HG03097 (cell line): ENCODE results near the gene CFAP298.
A peak's percentile ranks its signal among the peaks of the same experiment; 100 is the strongest.
"Not testable (repeated sequence)": the region's sequence is repeated elsewhere in the genome, so short reads cannot be mapped to it uniquely, and the experiment has no call there.

Source experiments
- ATAC-seq: cut with Tn5 transposase; IDR thresholded peaks from one replicate; pipeline ENCODE4 v1.9.1; 2021; ENCODE audit not compliant: unreplicated experiment, low FRiP score

The CFAP298 gene

GRCh38 chr21:32569261-32570230, 42.6 kb downstream of the CFAP298 start:
- ATAC-seq = peak; percentile 76

- no peak for ATAC-seq
Observed at GRCh38 chr21:32567626-32568025, 44.6 kb downstream of the CFAP298 start.

DNA sequence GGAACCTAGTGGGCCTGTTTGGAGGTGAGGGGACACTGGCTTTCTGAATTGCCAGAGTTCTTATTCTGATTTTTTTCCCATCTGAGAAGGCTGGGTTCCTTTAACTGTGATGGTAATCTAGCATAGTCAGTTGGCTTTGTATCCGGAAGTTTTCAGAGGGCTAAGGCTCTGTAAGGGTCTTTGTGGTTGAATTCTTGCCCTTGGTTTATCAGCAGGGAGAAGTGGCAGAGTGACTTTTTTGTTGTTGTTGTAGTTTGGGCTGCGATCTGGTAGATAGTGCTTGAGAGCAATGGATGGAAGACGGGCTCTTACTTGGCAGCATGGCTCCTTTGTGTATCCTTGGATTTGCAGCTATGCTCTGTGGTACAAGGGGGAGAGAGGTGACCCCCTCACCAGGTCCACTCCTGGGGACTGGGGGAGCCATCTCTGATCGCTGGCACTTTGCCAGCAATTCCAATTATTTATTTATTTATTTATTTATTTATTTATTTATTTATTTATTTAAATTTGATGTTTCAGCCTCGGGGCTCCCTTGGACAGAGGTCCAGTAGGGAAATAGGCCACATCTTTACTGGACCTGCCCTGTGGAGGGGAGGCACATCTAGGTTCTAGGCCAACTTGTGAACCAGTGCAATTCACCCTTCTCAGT, 45.3 kb downstream of the CFAP298 start:
- ATAC-seq = no peak

GRCh38 chr21:32565856-32566465, 46.2 kb downstream of the CFAP298 start:
- no peak for ATAC-seq

DNA sequence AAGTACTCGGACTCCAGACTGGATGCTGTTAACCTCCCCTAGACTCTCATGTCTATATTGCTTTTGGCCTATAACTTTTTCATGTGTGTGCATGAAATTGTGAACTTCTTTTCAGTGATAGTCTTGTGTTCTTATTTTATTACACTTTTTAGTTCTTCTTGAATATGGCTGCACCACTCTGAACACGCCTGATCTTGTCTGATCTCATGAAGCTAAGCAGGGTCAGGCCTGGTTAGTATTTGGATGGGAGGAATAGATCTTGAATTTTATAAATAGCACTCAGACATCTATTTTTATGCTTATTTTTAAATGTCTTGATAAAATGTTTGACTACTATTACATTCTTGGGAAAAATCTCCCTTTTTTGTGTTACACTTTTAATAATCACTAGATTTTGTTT, 49.3 kb downstream of the CFAP298 start:
- ATAC-seq = no peak

DNA sequence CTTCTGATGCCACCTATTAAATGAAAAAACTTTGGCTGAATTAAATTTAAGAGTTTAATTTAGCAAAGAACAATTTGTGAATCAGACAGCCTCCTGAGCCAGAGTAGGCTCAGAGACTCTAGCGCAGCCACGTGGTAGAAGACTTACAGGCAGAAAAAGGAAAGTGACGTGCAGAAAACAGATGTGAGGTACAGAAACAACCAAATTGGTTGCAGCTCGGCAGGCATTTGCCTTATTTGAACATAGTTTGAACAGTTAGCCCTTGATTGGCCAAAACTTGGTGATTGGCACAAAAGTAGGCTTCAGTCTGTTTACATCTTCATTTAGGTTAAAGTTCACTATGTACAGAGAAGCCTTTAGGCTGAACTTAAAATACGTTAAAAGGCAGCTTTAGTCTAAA, 49.8 kb downstream of the CFAP298 start:
- no peak for ATAC-seq

DNA sequence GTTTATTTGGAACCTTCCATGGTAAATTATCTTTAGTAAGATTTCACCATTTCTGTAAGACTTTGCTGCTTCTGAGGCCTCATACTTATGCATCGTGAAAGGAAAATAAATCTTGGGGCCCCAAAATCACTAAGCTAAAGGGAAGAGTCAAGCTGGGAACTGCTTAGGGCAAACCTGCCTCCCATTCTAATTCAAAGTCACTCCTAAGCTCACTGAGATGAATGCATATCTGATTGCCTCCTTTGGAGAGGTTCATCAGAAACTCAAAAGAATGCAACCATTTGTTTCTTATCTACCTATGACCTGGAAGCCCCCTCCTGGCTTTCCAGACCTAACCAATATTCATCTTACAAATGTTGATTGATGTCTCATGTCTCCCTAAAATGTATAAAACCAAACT, 50.7 kb downstream of the CFAP298 start:
- ATAC-seq = not testable (repeated sequence)

- ATAC-seq = no peak
Observed at GRCh38 chr21:32560896-32561295, 51.3 kb downstream of the CFAP298 start.

GRCh38 chr21:32559006-32559610, 53.1 kb downstream of the CFAP298 start:
- ATAC-seq = no peak

DNA sequence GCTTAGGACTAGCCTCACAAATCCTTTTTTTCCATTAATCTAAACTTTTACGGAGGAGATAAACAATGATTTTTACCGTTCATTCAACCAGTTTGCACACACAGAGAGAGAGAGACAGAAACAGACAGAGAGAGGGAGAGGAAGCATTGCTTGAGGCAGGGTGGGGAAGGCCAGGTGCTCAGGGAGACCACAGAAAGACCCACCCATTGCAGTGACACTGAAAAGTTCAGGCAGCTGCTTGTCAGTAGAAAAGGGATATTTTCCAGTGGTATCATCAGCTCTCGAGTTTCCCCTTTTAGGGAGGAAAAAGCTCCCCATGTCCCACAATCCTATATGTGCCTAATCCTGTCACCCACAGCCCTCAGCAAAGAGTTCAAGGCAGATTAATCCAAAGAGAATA, 54.1 kb downstream of the CFAP298 start:
- no peak for ATAC-seq

DNA sequence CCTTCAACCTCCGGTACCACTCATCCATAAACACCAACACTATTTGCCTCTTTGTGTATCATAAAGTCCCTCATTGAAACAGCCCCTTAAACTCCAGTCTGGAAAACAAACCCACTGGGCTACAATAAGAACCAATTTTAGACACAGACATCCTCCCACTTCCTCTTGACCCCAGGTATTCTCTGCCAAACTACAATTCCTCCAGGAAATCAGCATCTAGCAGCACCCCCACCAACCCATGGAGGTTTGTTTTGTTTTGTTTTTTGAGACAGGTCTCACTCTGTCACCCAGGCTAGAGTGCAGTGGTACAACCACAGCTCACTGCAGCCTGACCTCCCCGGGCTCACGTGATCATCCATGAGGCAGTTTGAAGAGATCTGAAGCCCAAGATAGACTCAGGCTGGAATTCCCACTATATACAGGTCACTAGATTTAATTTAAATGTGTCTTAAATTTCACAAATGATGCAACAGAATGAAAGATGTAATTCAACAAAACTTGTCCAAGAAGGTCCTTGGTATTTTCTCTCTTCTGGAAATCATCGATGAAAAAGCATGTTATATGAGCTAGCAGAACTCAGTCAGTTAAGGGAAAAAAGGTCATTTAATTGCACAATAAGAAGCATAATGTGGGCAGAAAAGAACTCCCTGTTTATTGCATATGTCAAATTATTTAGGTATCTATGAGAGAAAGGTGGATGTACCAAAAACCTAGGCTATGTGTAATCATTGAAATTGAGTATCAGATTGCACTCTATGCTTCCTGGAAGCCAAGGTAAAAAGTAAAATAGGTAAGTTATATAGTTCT, 57.1 kb downstream of the CFAP298 start:
- ATAC-seq = no peak

DNA sequence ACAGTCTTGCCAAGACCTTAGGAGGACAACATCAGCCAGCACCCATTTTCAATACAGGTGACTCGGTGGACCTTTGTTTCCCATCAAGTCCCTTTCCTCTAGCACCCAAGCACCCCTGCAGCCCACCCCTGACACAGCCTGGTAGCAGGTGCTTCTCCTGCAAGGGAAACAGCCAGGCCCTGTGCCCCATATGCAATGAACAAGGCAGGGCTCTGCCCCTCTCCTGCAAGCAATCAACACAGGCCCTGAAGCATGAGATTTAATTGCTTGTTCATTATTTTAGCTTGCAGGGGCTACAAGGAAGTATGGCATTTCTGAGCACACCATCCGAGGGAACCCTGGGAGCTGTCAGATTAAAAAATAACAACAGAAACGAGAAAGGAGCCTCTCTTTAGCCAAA, 62.3 kb downstream of the CFAP298 start:
- ATAC-seq = no peak

DNA sequence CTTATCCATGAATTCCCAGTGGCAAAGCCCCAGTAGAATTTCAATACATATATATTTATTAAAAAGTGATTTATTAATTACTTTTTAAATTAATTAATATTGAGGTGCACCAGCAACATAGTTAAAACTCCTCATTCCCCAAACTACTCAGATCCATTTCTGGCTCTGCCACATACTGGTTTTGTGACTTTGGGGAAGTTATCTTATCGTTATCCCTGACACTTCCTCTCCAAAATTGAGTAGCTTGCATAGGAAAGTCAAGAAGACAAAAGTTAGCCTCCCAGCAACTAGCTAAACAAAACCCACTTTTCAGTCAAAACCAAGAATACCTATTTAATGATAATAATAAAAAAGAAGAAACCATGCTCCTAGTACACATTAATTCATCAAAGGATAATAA, 62.7 kb downstream of the CFAP298 start:
- no peak for ATAC-seq
